IMR-90 (cell line): ENCODE measurements around the gene FLII. TPM values are rescaled to one million over a fixed set of nuclear protein-coding genes. Genes with fewer than 3 reads are reported as not detected.
A peak's percentile ranks its signal among the peaks of the same experiment; 100 is the strongest.

ENCODE experiments used
- ATAC-seq: fragments of 200-7000 bp; cut with Tn5 transposase; 2 replicates; pipeline ENCODE4 v1.9.1; 2020; ENCODE audit warnings: low read depth, mild to moderate bottlenecking, moderate library complexity
- BruUV-seq: library from RNA; stranded (reverse); fragments of 400-500 nt; replicated peaks from 2 replicates; lab custom pipeline; 2021; lab: Mats Ljungman, UMichigan
- CTCF ChIA-PET: fragments of 300-600 bp; formaldehyde crosslinking; extraction: SDS; loops from one replicate; lab custom pipeline; 2021; ENCODE audit warnings: antibody characterized with exemption; lab: Yijun Ruan, JAX
- POLR2A ChIA-PET: fragments of 300-600 bp; sonication (Branson Sonifier 250); formaldehyde crosslinking; loops from one replicate; lab custom pipeline; 2022; ENCODE audit warnings: antibody characterized with exemption; ENCODE audit not compliant: unreplicated experiment; lab: Charles Lee
- DNase-seq: peaks from one replicate; pipeline ENCODE4 v3.0.0; 2013
- H2AFZ ChIP-seq: replicated peaks from 2 replicates; pipeline ENCODE3; 2013; ENCODE audit warnings: low read length, mild to moderate bottlenecking; ENCODE audit not compliant: poor library complexity
- H2AK5ac ChIP-seq: 2 replicates; pipeline ENCODE4 v1.6.1; 2013; ENCODE audit warnings: low read depth, low read length, inconsistent platforms
- H2AK9ac ChIP-seq: replicated peaks from 2 replicates; pipeline ENCODE3; 2013; ENCODE audit warnings: mild to moderate bottlenecking, low read depth, low read length, moderate library complexity; ENCODE audit not compliant: poor library complexity
- H2BK120ac ChIP-seq: 2 replicates; pipeline ENCODE4 v1.6.1; 2013; ENCODE audit warnings: low read depth, low read length, inconsistent platforms
- H2BK15ac ChIP-seq: 3 replicates; pipeline ENCODE4 v1.6.1; 2013; ENCODE audit warnings: low read depth, low read length, inconsistent platforms
- H2BK20ac ChIP-seq: 2 replicates; pipeline ENCODE4 v1.6.1; 2013; ENCODE audit warnings: low read depth, mild to moderate bottlenecking, inconsistent platforms, low read length, moderate library complexity
- H2BK5ac ChIP-seq: 2 replicates; pipeline ENCODE4 v1.6.1; 2013; ENCODE audit warnings: mild to moderate bottlenecking, low read depth, low read length, inconsistent platforms; ENCODE audit not compliant: poor library complexity, severe bottlenecking
- H3K14ac ChIP-seq: replicated peaks from 2 replicates; pipeline ENCODE4 v1.6.1; 2013; ENCODE audit warnings: low read depth, low read length, inconsistent platforms
- H3K18ac ChIP-seq: 2 replicates; pipeline ENCODE4 v1.6.1; 2013; ENCODE audit warnings: low read depth, low read length, control low read depth
- H3K23ac ChIP-seq: 2 replicates; pipeline ENCODE4 v1.6.1; 2013; ENCODE audit warnings: low read depth, low read length, inconsistent platforms
- H3K27ac ChIP-seq: 2 replicates; pipeline ENCODE4 v1.5.1; 2013; ENCODE audit warnings: mild to moderate bottlenecking, control low read depth, low read length; ENCODE audit not compliant: insufficient read depth
- H3K27me3 ChIP-seq: 2 replicates; pipeline ENCODE4 v1.6.1; 2013; ENCODE audit warnings: low read length; ENCODE audit not compliant: control insufficient read depth, insufficient read depth
- H3K36me3 ChIP-seq: 2 replicates; pipeline ENCODE4 v1.6.1; 2013; ENCODE audit warnings: low read length, mixed read lengths; ENCODE audit not compliant: control insufficient read depth, insufficient read depth
- H3K4ac ChIP-seq: 2 replicates; pipeline ENCODE4 v1.6.1; 2013; ENCODE audit warnings: low read depth, low read length, inconsistent platforms
- H3K4me1 ChIP-seq: 2 replicates; pipeline ENCODE4 v1.6.1; 2013; ENCODE audit warnings: low read length, mixed read lengths; ENCODE audit not compliant: control insufficient read depth, insufficient read depth
- H3K4me2 ChIP-seq: 2 replicates; pipeline ENCODE4 v1.6.1; 2013; ENCODE audit warnings: low read depth, mild to moderate bottlenecking, control low read depth, low read length, moderate library complexity
- H3K4me3 ChIP-seq: 2 replicates; pipeline ENCODE4 v1.5.1; 2013; ENCODE audit warnings: low read depth, mild to moderate bottlenecking, control low read depth, low read length, moderate library complexity; ENCODE audit not compliant: insufficient read depth
- H3K56ac ChIP-seq: 2 replicates; pipeline ENCODE4 v1.6.1; 2013; ENCODE audit warnings: low read length, inconsistent platforms; ENCODE audit not compliant: insufficient read depth; ENCODE audit errors: extremely low read depth
- H3K79me1 ChIP-seq, 2 experiments: 2 replicates each; pipeline ENCODE4 v1.6.1; 2013; ENCODE audit warnings: low read length in 2 of 2, inconsistent platforms in 1 of 2, low read depth in 1 of 2
- H3K9ac ChIP-seq: 2 replicates; pipeline ENCODE4 v1.6.1; 2013; ENCODE audit warnings: low read depth, low read length, control low read depth
- H3K9me1 ChIP-seq: 2 replicates; pipeline ENCODE4 v1.6.1; 2013; ENCODE audit warnings: low read length, inconsistent platforms; ENCODE audit not compliant: insufficient read depth
- H3K9me3 ChIP-seq: 2 replicates; pipeline ENCODE4 v1.6.1; 2013; ENCODE audit warnings: low read length; ENCODE audit not compliant: control insufficient read depth, insufficient read depth
- H4K20me1 ChIP-seq: 2 replicates; pipeline ENCODE4 v1.6.1; 2013; ENCODE audit warnings: low read length, inconsistent platforms; ENCODE audit not compliant: insufficient read depth
- H4K5ac ChIP-seq: 2 replicates; pipeline ENCODE4 v1.6.1; 2013; ENCODE audit warnings: mild to moderate bottlenecking, low read depth, low read length, control low read depth
- H4K8ac ChIP-seq, 2 experiments: 2 replicates each; pipeline ENCODE4 v1.6.1; 2013; ENCODE audit warnings: low read depth in 2 of 2, low read length in 2 of 2, control low read depth in 1 of 2, inconsistent platforms in 1 of 2
- H4K91ac ChIP-seq: 2 replicates; pipeline ENCODE4 v1.6.1; 2013; ENCODE audit warnings: low read depth, low read length, inconsistent platforms; ENCODE audit not compliant: insufficient read depth
- BHLHE40 ChIP-seq: fragments of 150-350 bp; IDR thresholded peaks from 2 replicates; pipeline ENCODE4 v1.6.1; 2016; ENCODE audit warnings: mild to moderate bottlenecking, low read depth, low read length
- CEBPB ChIP-seq: IDR thresholded peaks from 2 replicates; pipeline ENCODE4 v1.6.1; 2012; ENCODE audit warnings: low read depth, low read length, improper control_type of control experiment
- CHD1 ChIP-seq: IDR thresholded peaks from 2 replicates; pipeline ENCODE4 v1.6.1; 2012; ENCODE audit warnings: low read depth, low read length, improper control_type of control experiment
- CTCF ChIP-seq: conservative IDR thresholded peaks from 2 replicates; pipeline ENCODE4 v1.5.1; 2012; ENCODE audit warnings: mild to moderate bottlenecking, low read depth, low read length, improper control_type of control experiment
- ELK1 ChIP-seq: fragments of 150-350 bp; IDR thresholded peaks from 2 replicates; pipeline ENCODE4 v1.6.1; 2016; ENCODE audit warnings: low read depth, mild to moderate bottlenecking, low read length, moderate library complexity, borderline replicate concordance
- FOS ChIP-seq: fragments of 150-350 bp; IDR thresholded peaks from 2 replicates; pipeline ENCODE4 v1.6.1; 2016; ENCODE audit warnings: low read depth, low read length
- MAFK ChIP-seq: IDR thresholded peaks from 2 replicates; pipeline ENCODE4 v1.6.1; 2012; ENCODE audit warnings: low read depth, low read length, improper control_type of control experiment
- MAZ ChIP-seq: IDR thresholded peaks from 2 replicates; pipeline ENCODE4 v1.6.1; 2012; ENCODE audit warnings: low read depth, mild to moderate bottlenecking, low read length, improper control_type of control experiment, moderate library complexity, borderline replicate concordance
- MXI1 ChIP-seq: IDR thresholded peaks from 2 replicates; pipeline ENCODE4 v1.6.1; 2012; ENCODE audit warnings: low read depth, mild to moderate bottlenecking, low read length, moderate library complexity, borderline replicate concordance
- NFE2L2 ChIP-seq: fragments of 150-350 bp; IDR thresholded peaks from 2 replicates; pipeline ENCODE4 v1.6.1; 2016; ENCODE audit warnings: low read depth, mild to moderate bottlenecking, low read length
- POLR2A ChIP-seq: IDR thresholded peaks from 2 replicates; pipeline ENCODE4 v1.6.1; 2012; ENCODE audit warnings: mild to moderate bottlenecking, low read depth, low read length
- RAD21 ChIP-seq: IDR thresholded peaks from 2 replicates; pipeline ENCODE4 v1.6.1; 2012; ENCODE audit warnings: low read length, improper control_type of control experiment
- RCOR1 ChIP-seq: IDR thresholded peaks from 2 replicates; pipeline ENCODE4 v1.6.1; 2012; ENCODE audit warnings: mild to moderate bottlenecking, low read length, improper control_type of control experiment; ENCODE audit not compliant: insufficient replicate concordance
- RFX5 ChIP-seq: IDR thresholded peaks from 2 replicates; pipeline ENCODE4 v1.8.0; 2012; ENCODE audit warnings: low read depth, mild to moderate bottlenecking, low read length, moderate library complexity
- SMC3 ChIP-seq: fragments of 150-350 bp; IDR thresholded peaks from 2 replicates; pipeline ENCODE4 v1.6.1; 2016; ENCODE audit warnings: low read depth, mild to moderate bottlenecking, antibody characterized with exemption, low read length, moderate library complexity
- WGBS, 2 experiments: methylation state at CpG; one replicate each; pipeline versions ENCODE4 v1.1.5 to v1.1.7; 2013; ENCODE audit warnings: missing lambda C conversion rate in 2 of 2; ENCODE audit not compliant: insufficient read length in 1 of 2; ENCODE audit errors: extremely low coverage in 2 of 2; 5-methylcytosine and 5-hydroxymethylcytosine counted together
- dilution Hi-C: fragments of 300-500 bp; cut with HindIII; formaldehyde crosslinking; loops from one replicate; pipeline ENCODE4 v1.14.3; 2018; ENCODE audit warnings: low sequenced_read_pairs; ENCODE audit not compliant: unreplicated experiment
- in situ Hi-C: fragments of 300-500 bp; cut with MboI; formaldehyde crosslinking; loops from 3 replicates; pipeline ENCODE4 v1.14.3; 2019; ENCODE audit warnings: low sequenced_read_pairs, inconsistent platforms, mixed read lengths
- intact Hi-C: fragments of 100-400 bp; cut with micrococcal nuclease; formaldehyde crosslinking; loops from 2 replicates; pipeline ENCODE4 v1.10.0; 2022
- polyA plus RNA-seq, 3 experiments: library from polyadenylated mRNA; depleted of rRNA; stranded (reverse); fragments of >200 nt; gene quantifications; 2 replicates each; pipeline ENCODE4 v1.2.3, GENCODE V29; 2012; ENCODE audit warnings: low replicate concordance in 1 of 3
- total RNA-seq: library from RNA; depleted of rRNA; stranded (reverse); fragments of >200 nt; gene quantifications from 2 replicates; pipeline ENCODE4 v1.2.3, GENCODE V29; 2012
- TF ChIP-seq, protein P1 (sequence below): fragments of 150-350 bp; IDR thresholded peaks from 2 replicates; pipeline ENCODE4 v1.6.1; 2017; ENCODE audit warnings: mild to moderate bottlenecking, antibody characterized with exemption, low read length, low read depth

The FLII gene
- total and polyA plus RNA-seq, 2 of the 4 experiments (the other 2 are of a cell fraction), result 263 to 290 TPM

DNA sequence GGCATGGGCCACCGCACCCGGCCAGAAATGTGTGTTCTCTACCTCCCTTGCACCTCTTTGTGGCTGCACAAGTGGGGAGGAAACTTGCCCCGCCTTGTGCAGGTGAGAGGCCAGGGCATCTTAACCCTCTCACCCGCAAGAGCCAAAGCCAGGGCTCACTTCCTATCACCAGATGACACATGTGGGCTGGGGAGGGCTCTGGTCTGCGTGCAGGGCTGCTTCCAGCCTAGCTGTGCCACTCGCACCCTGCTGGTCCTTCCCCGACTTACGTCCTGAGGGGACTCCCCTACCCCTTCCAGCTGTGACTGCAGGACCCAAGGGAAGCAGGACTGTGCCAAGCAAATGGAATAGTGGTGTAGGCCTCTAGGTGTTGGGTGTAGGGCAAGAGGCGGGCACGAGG, 8.8 kb upstream of the FLII start:
- Histone ChIP-seq H3K27ac (no peak overlapping the region), H2BK20ac (no peak overlapping the region), H3K27me3 (no peaks in the 10 kb centered on the region), H4K20me1 (0 out of 2 replicates have a peak, but pooled peaks cover 3% of the 10 kb centered on the region), H2AK5ac (peak overlapping the region; percentile 18; the same call in 1 of the 2 replicates), H3K36me3 (peaks cover 26% of the 10 kb centered on the region), H4K91ac (no peak overlapping the region), H2AFZ (no peak overlapping the region), H2BK5ac (no peak overlapping the region), H3K79me1 (peaks cover 3 to 44% of the 10 kb centered on the region in 2 experiments; a peak in 3 of 4 replicates), H3K9me1 (peaks cover 22% of the 10 kb centered on the region), H3K14ac (0 out of 2 replicates have a peak overlapping the region, but pooled peaks have one; percentile 44), H2BK15ac (no peak overlapping the region), H3K4me2 (no peak overlapping the region), H3K4me1 (peaks cover 13% of the 10 kb centered on the region), H4K5ac (no peak overlapping the region), H3K56ac (no peak overlapping the region), H3K9ac (no peak overlapping the region), H3K9me3 (no peaks in the 10 kb centered on the region), H3K23ac (no peak overlapping the region), H3K4me3 (no peak overlapping the region), H2AK9ac (peak overlapping the region; percentile 86), H3K18ac (no peak overlapping the region), H4K8ac (no peak overlapping the region; a peak in 1 of 4 replicates), H2BK120ac (no peak overlapping the region), H3K4ac (no peak overlapping the region)
- CTCF ChIA-PET, result no interaction called here
- ATAC-seq (no peak), DNase-seq (no peak)
- WGBS, 2 experiments, result no CpG with 5 or more reads among the region's 10 CpGs
- no TSS peak for BruUV-seq
- in situ Hi-C loops (no loop called here), intact Hi-C loops (no loop called here), dilution Hi-C loops (no loop called here)
- no peak for TF ChIP-seq MAFK
- no peak for TF ChIP-seq MAZ
- TF ChIP-seq CHD1, result no peak
- TF ChIP-seq FOS, result no peak
- no peak for TF ChIP-seq RAD21
- no peak for TF ChIP-seq RCOR1
- no peak for TF ChIP-seq CTCF
- no peak for TF ChIP-seq BHLHE40
- TF ChIP-seq POLR2A, result no peak
- TF ChIP-seq ELK1, result no peak
- TF ChIP-seq, protein P1, sequence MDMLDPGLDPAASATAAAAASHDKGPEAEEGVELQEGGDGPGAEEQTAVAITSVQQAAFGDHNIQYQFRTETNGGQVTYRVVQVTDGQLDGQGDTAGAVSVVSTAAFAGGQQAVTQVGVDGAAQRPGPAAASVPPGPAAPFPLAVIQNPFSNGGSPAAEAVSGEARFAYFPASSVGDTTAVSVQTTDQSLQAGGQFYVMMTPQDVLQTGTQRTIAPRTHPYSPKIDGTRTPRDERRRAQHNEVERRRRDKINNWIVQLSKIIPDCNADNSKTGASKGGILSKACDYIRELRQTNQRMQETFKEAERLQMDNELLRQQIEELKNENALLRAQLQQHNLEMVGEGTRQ, result no peak
- no peak for TF ChIP-seq SMC3
- TF ChIP-seq NFE2L2, result no peak
- no peak for TF ChIP-seq MXI1
- TF ChIP-seq CEBPB, result no peak
- no peak for TF ChIP-seq RFX5
- POLR2A ChIA-PET, result no interaction called here
